Heart right ventricle (tissue), 16 donors: ENCODE data around the gene YAP1. TPM values are rescaled to one million over a fixed set of nuclear protein-coding genes. Genes with fewer than 3 reads are reported as not detected.

ENCODE experiments used
- ATAC-seq, 8 donors: fragments of 200-7000 bp; cut with Tn5 transposase; one replicate each; pipeline ENCODE4 v1.9.1; 2020; ENCODE audit warnings: mild to moderate bottlenecking in 8 of 8, moderate library complexity in 8 of 8, moderate number of reproducible peaks in 1 of 8
- DNase-seq, 2 donors: peaks; one replicate each; pipeline ENCODE4 v3.0.0-alpha.2; 2020
- H3K27ac ChIP-seq, 10 donors: fragments of 200-600 bp; sonication (generic) in 2 of 10; one replicate each; pipeline versions ENCODE4 v1.5.0 to v1.8.0; 2020 to 2022; ENCODE audit warnings: mild to moderate bottlenecking in 3 of 10
- H3K27me3 ChIP-seq, 7 donors: fragments of 200-600 bp; one replicate each; pipeline ENCODE4 v1.8.0; 2021 to 2022; ENCODE audit warnings: mild to moderate bottlenecking in 2 of 7
- H3K36me3 ChIP-seq, 9 donors: fragments of 200-600 bp; sonication (generic) in 1 of 9; one replicate each; pipeline versions ENCODE4 v1.5.0 to v1.8.0; 2020 to 2022; ENCODE audit warnings: mild to moderate bottlenecking in 2 of 9
- H3K4me1 ChIP-seq, 9 donors: fragments of 200-600 bp; sonication (generic) in 1 of 9; one replicate each; pipeline versions ENCODE4 v1.5.0 to v1.8.0; 2020 to 2022; ENCODE audit warnings: mild to moderate bottlenecking in 4 of 9
- H3K4me3 ChIP-seq, 10 donors: fragments of 200-600 bp; sonication (generic) in 2 of 10; one replicate each; pipeline versions ENCODE4 v1.5.0 to v1.8.0; 2020 to 2022; ENCODE audit warnings: mild to moderate bottlenecking in 7 of 10, moderate library complexity in 2 of 10
- H3K9me3 ChIP-seq, 11 donors: fragments of 200-600 bp in 10 of 11; sonication (generic) in 2 of 11; one replicate each; pipeline versions ENCODE4 v1.5.0 to v1.8.0; 2013 to 2022; ENCODE audit warnings: mild to moderate bottlenecking in 2 of 11, control low read depth in 1 of 11, moderate library complexity in 1 of 11
- CTCF ChIP-seq, 9 donors: fragments of 200-600 bp; sonication (generic) in 2 of 9; IDR thresholded peaks; one replicate each; pipeline versions ENCODE4 v1.5.0 to v1.8.0; 2021 to 2022; ENCODE audit warnings: antibody characterized with exemption in 9 of 9, mild to moderate bottlenecking in 5 of 9, moderate library complexity in 1 of 9
- WGBS, 2 donors: extraction: QIAGEN DNeasy Blood & Tissue Kit; methylation state at CpG; one replicate each; pipeline ENCODE4 v1.1.7; 2013; ENCODE audit warnings: inconsistent platforms in 1 of 2; 5-methylcytosine and 5-hydroxymethylcytosine counted together
- intact Hi-C, 10 donors: fragments of 100-400 bp; cut with DNase I; formaldehyde crosslinking; loops; one replicate each; pipeline versions ENCODE4 v1.11.1 to v1.14.2; 2022
- polyA plus RNA-seq, 2 donors: library from polyadenylated mRNA; stranded (reverse); fragments of 200-250 nt; gene quantifications; one replicate each; pipeline ENCODE4 v1.2.3, GENCODE V29; 2013
- total RNA-seq, 10 donors: library from RNA; stranded (reverse); fragmentation: NEBNext Ultra II Directional in 3 of 10; extraction: Animal tissue kit (Norgen Biotek cat#: 25700) in 3 of 10; gene quantifications; one replicate each; pipeline versions ENCODE4 v1.2.1 to v1.2.4, GENCODE V29; 2021 to 2023
- donor health status: Arrhythmogenic right ventricular cardiomyopathy.
- donor health status: ischemic (EF 13 %, LVEDD 7.1; RV severe dilation, severe dysfunction).
- donor health status: healthy with polysubstance abuse.
- donor health status: DM: no; HTN: yes; CAD: no.
- donor health status: DM: no; HTN: no; CAD: no.
- donor health status: ischemic (EF 25% LVEDD 6.9; RV normal size, moderate dysfunction).
- donor health status: ischemic (EF 25% LVEDD 5.7; RV mildly dilated, moderate dysfunction).
- donor health status: healthy.
- donor health status: DM: yes; HTN: yes; CAD: no.
- donor health status: Ischemic cardiomyopathy.
- donor health status: ischemic (EF 35%, LVEDD 5.7; RV mildly dilated, moderate dysfunction).
- donor health status: nonischemic (EF 11% LVEDD 7.7; RV severe dilation, severe dysfunction).
- donor health status: DM: yes; HTN: yes; CAD: no.
- donor health status: PGD.
- donor health status: ischemic (EF 29% LVEDD 5.4; RV normal size, mild dysfunction).
- donor health status: nonischemic (EF 23%, LVEDD 6.1; RV moderate dilation, normal function).

YAP1 gene
- total and polyA plus RNA-seq, 12 donors: 15.7 to 91.3 (median 65.0) TPM

GRCh38 chr11:102111787-102112508 is 1.7 kb downstream of the YAP1 start:
- no peak for TF ChIP-seq CTCF (IDR thresholded peaks at IDR 0.05)
- Histone ChIP-seq H3K4me3 (peak overlapping the region; percentile 74 to 98 (median 89)), H3K4me1 (peaks cover 2 to 57% (median 46%) of the 10 kb centered on the region in 9 donors), H3K27me3 (peaks cover 0 to 90% (median 0%) of the 10 kb centered on the region in 7 donors), H3K9me3 (no peaks in the 10 kb centered on the region), H3K27ac (peak overlapping the region; percentile 94 to 99 (median 98)), H3K36me3 (peaks cover 0 to 24% (median 0%) of the 10 kb centered on the region in 9 donors)
- ATAC-seq (peak; percentile 5 to 64 (median 44)), DNase-seq (no peak)
- intact Hi-C loops: loop anchor here in 6 of 10 donors (2.0 to 10.0 kb wide), 8 partner anchors 35 to 155 kb away; partner anchors contain the start of gene CFAP300 (in 1 of the 6)
- 0 to 1% methylated on average over 20 of the region's 20 CpGs for WGBS, 2 donors

- peaks cover 0 to 87% (median 0%) of the 10 kb centered on the region in 7 donors for H3K27me3 ChIP-seq
- WGBS, 2 donors: 11 to 16% methylated on average over 5 of the region's 5 CpGs
- peak overlapping the region; percentile 94 to 99 (median 98) for H3K27ac ChIP-seq
- DNase-seq (no peak), ATAC-seq (no peak)
- no peak for TF ChIP-seq CTCF (IDR thresholded peaks at IDR 0.05)
- intact Hi-C loops: loop anchor here in 6 of 10 donors (5.0 to 10.0 kb wide), 7 partner anchors 35 to 155 kb away; no protein-coding TSS in a partner anchor
- peaks cover 2 to 62% (median 51%) of the 10 kb centered on the region in 9 donors for H3K4me1 ChIP-seq
- H3K9me3 ChIP-seq: no peaks in the 10 kb centered on the region
- H3K4me3 ChIP-seq: peak overlapping the region in 9 of 10 donors; percentile 74 to 98 (median 89)
- peaks cover 0 to 24% (median 0%) of the 10 kb centered on the region in 9 donors for H3K36me3 ChIP-seq
Observed at GRCh38 chr11:102112509-102112821, 2.2 kb downstream of the YAP1 start.

- H3K27ac ChIP-seq: no peak overlapping the region
- no peak for TF ChIP-seq CTCF (IDR thresholded peaks at IDR 0.05)
- intact Hi-C loops: loop anchor here in 6 of 10 donors (5.0 to 10.0 kb wide), 7 partner anchors 33 to 153 kb away; no protein-coding TSS in a partner anchor
- H3K4me1 ChIP-seq: peaks cover 2 to 77% (median 67%) of the 10 kb centered on the region in 9 donors
- 61 to 71% methylated on average over 4 of the region's 4 CpGs for whole genome bisulfite sequencing, 2 donors
- H3K27me3 ChIP-seq: peaks cover 0 to 77% (median 0%) of the 10 kb centered on the region in 7 donors
- ATAC-seq (no peak), DNase-seq (no peak)
- H3K36me3 ChIP-seq: peaks cover 0 to 24% (median 0%) of the 10 kb centered on the region in 9 donors
- H3K9me3 ChIP-seq: no peaks in the 10 kb centered on the region
- H3K4me3 ChIP-seq: no peak overlapping the region
Observed at GRCh38 chr11:102114032-102114431, 3.8 kb downstream of the YAP1 start.

- intact Hi-C loops: loop anchor here in 2 of 10 donors (10.0 kb wide), 2 partner anchors 99 to 149 kb away; no protein-coding TSS in a partner anchor
- H3K9me3 ChIP-seq: no peaks in the 10 kb centered on the region
- DNase-seq (no peak), ATAC-seq (no peak)
- H3K36me3 ChIP-seq: peaks cover 0 to 28% (median 0%) of the 10 kb centered on the region in 9 donors
- H3K27me3 ChIP-seq: peaks cover 0 to 69% (median 0%) of the 10 kb centered on the region in 7 donors
- TF ChIP-seq CTCF (IDR thresholded peaks at IDR 0.05): no peak
- H3K4me1 ChIP-seq: peaks cover 2 to 84% (median 74%) of the 10 kb centered on the region in 9 donors
- no peak overlapping the region for H3K27ac ChIP-seq
- H3K4me3 ChIP-seq: no peak overlapping the region
Observed at GRCh38 chr11:102115557-102115956, 5.3 kb downstream of the YAP1 start.
